ENCODE data around the gene JMJD7.

The JMJD7 gene

DNA sequence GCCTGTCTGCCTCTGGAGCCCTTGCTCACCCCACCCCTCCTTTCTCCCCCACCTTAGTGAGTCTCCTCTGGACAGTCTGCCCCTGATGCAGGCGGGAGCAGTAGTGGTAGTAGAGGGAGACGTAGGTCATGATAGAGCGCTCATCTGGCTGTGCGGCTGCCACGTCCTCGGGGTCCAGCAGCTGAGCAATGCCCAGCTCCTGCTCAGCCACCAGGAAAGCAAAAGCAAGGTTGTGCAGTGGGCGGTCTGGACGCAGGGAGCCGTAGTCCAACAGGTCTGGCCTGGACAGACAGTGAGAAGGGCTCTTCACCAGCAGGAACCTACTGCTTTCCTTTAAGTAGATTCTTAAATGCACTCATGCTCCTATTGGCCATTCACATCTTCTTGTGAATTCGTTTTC is 59.3 kb downstream of the JMJD7 start:
- DNase-seq: no peak
